Placental pericyte (primary cell): ENCODE measurements around the gene LRRIQ1. TPM values are rescaled to one million over a fixed set of nuclear protein-coding genes. Genes with fewer than 3 reads are reported as not detected.

Source experiments
- total RNA-seq: library from RNA; depleted of rRNA; stranded (reverse); fragments of >200 nt; gene quantifications from 2 replicates; pipeline ENCODE4 v1.2.3, GENCODE V29; 2012

The LRRIQ1 gene, protein sequence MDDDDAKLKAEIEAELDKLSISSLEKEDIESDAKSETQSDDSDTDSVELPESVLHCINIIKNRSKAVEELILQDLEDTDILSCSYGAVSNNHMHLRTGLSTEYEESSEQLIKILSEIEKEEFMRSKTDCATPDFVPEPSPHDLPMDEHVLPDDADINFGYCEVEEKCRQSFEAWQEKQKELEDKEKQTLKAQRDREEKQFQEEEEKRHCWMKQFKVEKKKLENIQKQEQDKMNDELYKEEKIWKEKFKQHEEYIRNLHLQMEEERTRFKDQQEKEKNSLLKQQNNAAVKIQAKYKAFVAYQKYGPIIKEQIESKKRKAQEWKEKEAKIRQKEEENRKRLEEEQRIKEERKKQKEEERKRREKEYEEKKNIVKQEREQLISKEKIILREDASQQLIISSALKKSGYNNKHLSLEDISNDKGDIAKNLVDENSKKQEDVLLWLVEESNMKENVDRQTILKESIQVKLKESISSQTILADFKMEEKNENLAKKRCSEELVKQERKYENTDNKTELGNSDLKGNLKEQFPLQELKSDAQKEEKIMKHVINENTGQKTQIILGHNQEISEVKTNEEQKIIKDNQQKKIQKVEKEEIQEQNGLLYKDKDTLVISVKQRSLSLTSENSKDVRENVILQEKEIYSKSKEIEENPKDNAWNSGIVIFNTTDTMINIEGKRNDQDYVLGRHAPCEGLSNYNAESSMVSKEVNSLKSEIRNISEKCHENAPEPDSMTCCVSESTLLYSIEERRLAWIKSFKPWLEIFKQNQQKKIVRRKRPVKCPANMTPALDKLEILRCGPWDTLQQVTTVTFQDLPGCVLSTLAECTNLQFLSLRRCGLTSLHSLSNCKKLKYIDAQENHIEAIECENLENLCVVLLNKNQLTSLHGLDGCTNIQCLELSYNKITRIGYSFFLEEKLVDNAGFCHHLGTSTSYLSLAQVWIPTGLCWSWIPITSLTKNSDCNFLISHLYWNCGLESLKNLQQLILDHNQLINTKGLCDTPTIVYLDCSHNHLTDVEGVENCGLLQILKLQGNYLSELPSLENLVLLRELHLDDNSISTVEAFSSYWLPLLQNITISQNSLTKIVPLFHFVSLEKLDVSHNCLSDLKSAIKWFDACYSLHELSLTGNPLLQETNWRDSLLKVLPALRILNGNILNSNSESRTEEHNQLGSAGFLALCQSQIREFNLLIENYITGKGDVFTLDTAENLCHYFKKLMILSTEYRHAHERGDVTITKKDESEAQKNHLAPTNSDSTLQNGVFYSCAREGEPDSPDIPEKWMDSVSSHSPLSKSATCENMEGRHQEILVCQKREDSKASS (N-terminal part only)
- total RNA-seq: 0.29 TPM in 1 of 2 replicates, not detected in the other

DNA sequence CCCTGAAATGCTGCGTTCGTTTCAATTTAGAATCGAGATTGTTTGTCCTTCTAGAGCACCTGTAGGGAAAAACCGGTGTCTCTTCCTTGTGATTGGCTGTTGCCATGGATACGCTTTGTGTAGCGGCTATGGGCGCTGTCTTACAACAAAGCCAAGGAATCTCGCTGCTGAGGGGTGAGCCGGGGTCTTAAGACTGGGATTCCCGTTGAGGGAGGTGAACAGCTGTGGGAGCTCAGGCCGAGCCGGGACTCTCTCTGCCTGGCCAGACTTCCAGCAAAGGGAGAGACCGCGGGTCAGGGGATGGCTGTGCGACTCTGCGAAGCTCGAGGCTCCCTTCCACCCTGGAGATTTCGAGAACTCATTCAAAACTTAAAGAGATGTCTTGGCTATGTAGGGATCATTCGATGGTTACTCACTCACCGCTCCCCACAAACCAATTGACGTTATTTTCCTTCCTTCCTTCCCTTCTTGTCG, at the start of gene LRRIQ1, which contains the start of gene TSPAN19:
LRRIQ1 (plus strand) TSS at position 118 of the 474 bp plus-strand sequence. CDS start 1,826 bp downstream, outside the sequence.
TSPAN19 (minus strand) TSS at position 44 of the 474 bp plus-strand sequence. CDS start 6,331 bp downstream, outside the sequence.

DNA sequence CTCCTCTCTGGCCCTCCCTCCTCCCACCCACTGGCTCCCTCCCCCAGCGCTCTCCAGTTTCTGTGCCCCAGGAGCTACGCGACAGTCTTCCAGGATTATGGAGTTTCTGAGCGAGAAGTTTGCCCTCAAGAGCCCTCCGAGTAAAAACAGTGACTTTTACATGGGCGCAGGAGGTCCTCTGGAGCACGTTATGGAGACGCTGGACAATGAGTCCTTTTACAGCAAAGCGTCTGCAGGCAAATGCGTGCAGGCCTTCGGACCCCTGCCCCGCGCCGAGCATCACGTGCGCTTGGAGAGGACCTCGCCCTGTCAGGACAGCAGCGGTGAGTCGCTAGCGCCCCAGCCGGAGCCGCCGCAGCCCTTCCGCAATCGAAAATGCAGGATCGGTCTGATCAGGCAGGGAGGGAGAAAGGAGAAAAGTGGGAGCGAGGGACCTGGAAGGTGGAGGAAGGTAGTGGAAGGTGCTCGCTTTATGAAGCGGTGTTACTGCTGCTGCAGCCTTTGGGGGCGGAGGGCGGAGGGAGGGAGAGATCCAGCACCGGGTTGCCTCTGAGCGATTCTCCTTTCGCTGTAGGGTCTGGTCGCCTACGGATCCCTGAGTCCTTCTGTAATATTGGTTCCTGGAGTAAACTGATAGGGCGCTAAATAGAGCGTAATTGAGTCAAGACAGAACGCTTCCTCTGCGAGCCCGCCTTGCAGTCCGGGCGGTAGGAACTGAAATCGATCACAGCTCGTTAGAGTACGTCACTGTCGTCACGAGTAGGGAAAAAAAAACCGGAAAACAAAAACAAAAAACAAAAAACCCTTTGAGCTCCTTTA, 244.2 kb downstream of the LRRIQ1 start, which contains the start of gene ALX1:
ALX1 (plus strand) TSS at position 56 of the 819 bp plus-strand sequence; CDS start at position 98, 42 bp downstream.

Other genes starting within 250 kb of the LRRIQ1 start
- 1.3 and 10.2 TPM in 2 replicates for gene SLC6A15, start 123.6 kb upstream of the LRRIQ1 start, total RNA-seq
- not detected in 2 replicates for gene TSPAN19, start 74 bp upstream of the LRRIQ1 start, total RNA-seq
- 0.29 TPM in 1 of 2 replicates, not detected in the other for gene ALX1, start 243.9 kb downstream of the LRRIQ1 start, total RNA-seq